IPS-18c (cell line): ENCODE data around the gene LDB2.

Experiments used
- H3K4me3 ChIP-seq: 2 replicates; pipeline ENCODE4 v1.7.0; 2013; ENCODE audit warnings: low read depth, mild to moderate bottlenecking, low read length, moderate library complexity; ENCODE audit not compliant: insufficient read depth
- H3K9me3 ChIP-seq: one replicate; pipeline ENCODE4 v1.6.1; 2013; ENCODE audit warnings: mild to moderate bottlenecking, low read length, moderate library complexity; ENCODE audit not compliant: control insufficient read depth, insufficient read depth

The LDB2 gene

DNA sequence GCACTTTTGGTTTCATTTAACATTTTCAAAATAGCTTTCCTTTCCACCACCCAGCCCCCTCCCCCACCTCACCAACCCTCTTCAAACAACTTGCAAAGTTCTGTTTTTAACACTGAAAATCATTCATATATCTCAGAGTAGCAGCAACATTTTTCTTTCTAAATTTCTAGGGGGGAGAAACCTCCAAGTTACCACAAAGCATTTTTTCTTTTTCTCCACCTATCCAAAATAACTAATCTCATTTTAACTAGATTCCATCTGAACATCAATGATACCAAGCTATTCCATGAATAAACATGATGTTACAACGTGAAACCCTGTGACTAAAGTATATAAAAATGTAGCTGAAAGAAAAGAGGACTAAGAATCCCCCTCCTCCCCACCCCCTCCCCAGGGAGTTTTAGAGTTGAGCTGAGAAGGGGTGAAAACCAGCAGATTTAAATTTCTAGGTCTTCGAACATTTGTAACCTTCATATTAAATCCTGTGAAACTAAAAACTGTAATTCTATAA is 5.2 kb downstream of the LDB2 start:
- Histone ChIP-seq H3K4me3 (no peak overlapping the region), H3K9me3 (no peaks in the 10 kb centered on the region)

DNA sequence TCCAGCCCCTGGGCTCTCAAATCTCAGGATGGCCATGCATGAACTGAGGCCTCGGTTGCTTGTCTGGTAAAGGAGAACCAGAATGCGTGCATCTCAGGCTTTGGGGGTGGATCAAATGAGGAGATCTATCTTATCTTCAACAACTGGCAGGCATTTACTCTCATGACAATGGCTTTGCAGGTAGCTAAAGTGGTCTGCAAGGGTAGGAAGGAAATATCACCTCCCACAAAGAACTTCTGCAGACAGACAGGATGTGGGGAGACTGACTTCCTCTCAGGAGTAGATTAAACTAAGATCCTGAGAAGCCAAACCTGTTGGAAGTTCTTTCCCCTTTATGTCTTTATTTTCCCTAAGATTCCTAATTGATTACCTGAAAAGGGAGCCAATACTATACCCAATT is 7.8 kb downstream of the LDB2 start:
- no peaks in the 10 kb centered on the region for H3K9me3 ChIP-seq

DNA sequence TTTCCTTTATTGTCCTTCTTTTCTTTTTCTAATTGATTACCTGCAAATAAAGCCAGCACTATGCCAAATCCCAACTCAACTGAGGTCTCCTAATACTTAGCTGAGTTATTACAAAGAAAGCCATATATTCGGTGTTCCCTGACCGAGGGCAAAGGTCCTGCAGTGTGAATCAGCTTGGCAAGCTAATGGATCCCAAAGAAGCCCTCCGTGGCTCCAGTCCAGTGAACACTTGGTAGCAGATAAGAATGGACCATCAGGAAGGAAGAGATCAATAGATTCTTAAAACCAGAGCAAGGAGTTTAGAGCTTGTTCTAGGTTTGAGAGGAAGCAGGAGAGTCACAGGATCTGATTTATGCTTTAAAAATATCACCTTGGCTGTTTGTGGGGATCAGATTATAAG is 8.5 kb downstream of the LDB2 start:
- Histone ChIP-seq H3K4me3 (no peak overlapping the region), H3K9me3 (no peaks in the 10 kb centered on the region)

More for the DNA sequence above, 7.8 kb downstream of the LDB2 start:
- H3K4me3 ChIP-seq: no peak overlapping the region

DNA sequence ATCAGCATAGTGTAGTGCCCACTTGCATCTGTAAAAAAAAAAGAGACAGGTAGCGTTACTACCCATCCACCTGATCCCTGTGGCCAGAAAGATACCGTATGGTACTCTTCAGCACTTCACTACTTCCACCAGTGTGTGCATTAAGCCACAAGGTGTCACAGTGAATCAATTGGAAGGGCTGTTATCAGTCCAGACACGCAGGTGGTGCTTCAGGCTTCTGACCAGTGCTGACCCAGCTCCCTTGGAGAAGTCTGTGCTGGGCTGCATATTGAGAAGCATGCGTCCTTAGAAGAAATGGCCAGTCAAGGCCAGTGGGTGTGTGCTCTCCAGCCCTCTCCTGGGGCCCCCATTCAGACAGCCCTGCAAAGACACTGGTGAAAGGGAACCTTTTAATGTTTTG is 10.6 kb downstream of the LDB2 start:
- Histone ChIP-seq H3K9me3 (no peaks in the 10 kb centered on the region), H3K4me3 (no peak overlapping the region)

DNA sequence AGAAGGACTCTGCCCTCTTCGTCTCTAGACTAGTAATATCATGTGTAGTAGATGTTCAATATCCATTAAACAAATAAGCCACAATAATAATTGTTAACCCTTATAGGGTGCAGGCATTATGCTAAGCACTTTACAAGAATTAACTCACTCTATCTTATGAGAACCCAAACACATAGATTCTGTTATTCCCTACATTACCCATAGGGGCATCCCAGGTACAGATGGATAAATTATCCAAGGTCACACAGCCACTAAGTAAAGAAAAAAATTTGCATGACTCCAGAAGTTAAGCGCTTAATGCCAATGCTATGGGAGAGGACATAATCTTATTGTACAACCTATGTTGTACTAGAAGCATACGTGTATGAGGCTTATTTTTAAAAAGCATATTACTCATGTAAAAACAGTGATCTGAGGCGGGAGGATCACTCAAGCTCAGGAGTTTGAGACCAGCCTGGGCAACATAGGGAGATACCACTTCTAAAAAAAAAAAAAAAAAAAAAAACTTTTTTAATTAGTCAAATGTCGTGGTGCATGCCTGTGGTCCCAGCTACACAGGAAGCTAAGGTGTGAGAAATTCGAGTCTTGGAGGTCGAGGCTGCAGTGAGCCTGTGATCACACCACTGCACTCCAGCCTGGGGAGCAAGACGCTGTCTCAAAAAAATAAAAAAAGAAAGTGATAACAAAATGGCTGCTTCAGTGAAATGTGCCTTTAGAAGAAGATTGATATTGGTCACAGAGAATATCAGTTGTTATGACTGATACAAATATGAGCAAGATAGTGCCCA is 13.6 kb downstream of the LDB2 start:
- Histone ChIP-seq H3K4me3 (no peak overlapping the region), H3K9me3 (no peaks in the 10 kb centered on the region)

DNA sequence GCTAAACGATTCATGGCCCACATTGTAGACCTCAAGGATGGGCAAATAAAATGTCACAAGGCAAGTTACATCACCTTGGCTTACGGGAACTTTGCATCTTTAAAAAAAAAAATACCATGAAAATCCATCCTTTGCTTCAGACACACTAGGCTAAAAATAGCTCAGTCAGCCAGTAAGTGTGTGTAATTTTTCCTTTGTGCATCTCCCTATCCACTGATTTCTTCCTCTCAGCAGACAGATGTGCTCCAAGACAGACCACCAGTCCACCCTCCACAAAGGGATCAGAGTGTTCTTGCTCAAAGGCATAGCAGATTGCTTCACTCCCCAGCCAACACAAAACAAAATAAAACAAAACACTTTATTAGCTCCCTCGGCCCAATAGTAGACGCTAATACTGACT is 14.6 kb downstream of the LDB2 start:
- H3K4me3 ChIP-seq: no peak overlapping the region
- H3K9me3 ChIP-seq: no peaks in the 10 kb centered on the region

DNA sequence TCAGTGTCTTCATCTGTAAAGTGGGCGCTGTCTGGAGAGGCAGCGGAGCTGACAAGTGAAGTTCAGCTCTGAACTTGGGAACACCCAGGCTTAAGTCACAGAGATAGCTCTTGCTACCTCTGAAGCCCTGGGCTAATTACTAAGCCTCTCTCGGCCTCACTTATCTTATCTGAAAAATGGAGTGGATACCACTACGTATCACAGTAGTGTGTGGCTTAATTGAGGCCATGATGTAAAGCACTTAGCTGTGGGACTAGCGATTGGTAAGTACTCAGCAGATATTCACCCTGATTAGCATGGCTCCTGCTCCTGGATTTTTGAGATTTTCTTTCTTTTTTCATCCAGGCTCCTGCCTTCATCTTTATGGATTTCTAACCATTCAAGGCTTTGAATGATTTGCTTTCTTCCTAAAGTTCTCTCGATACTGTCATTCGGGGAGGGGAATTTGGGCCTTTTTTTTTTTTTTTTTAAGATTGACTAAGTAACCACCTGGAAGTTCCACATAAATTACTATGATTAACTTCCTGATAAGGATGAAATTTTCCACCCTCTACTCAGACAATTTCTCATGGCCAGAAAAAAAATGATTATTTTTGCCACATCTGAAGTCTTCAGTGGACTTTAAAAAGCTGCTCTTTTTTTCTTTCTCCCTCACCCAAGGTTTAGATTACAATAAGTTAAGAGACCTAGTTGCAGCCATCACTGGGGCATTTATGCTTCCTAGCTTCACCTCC is 17.1 kb downstream of the LDB2 start:
- Histone ChIP-seq H3K4me3 (no peak overlapping the region), H3K9me3 (no peaks in the 10 kb centered on the region)

DNA sequence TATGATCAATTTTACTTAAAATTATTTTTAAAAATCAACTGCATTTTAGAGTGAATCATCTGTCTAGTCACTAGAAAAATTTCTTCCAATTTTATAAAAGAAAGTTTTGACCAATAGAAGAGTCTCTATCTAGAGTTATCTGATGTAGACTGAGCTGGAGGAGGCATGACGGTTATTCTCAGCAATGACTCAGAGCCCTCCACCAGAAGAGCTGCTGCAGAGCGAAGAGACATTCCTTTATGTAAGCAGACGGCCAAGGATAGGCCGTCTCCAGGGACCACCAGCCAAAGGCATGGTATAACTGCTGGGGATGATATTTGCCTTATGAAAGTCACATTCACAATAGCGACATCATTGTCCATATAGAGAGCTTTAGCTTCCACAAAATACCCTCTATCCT is 23.0 kb downstream of the LDB2 start:
- Histone ChIP-seq H3K4me3 (no peak overlapping the region), H3K9me3 (no peaks in the 10 kb centered on the region)

DNA sequence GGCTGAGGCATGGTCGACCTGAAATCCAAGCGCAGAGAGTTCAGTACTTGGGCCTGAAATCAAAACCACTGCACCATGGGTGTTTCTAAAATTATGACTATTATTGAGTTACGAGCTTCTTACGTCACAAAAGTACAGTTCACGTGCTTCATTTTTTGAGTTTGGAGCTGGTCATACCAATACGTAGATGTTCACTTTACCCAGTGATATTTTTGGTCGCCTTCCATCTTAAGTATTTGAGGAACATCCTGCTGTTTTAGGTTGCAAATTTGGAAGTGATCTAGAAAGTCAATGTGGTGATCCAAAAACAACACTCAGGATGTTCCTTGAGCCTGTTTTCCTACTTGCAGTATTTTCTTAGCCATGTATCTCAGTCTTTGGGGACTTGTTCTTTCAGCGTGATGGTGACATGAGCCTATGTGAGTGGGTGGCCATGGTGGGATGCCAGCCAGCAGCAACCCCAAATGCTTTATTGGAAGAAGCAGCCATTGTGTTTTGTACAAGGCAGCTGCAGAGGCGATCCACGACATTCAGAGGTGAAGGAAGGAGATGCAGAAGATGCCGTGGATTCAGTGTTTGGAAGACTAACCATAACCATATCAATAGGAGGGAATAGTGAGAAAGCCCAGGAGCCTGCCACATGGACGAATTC is 28.7 kb downstream of the LDB2 start:
- H3K9me3 ChIP-seq: no peaks in the 10 kb centered on the region
- no peak overlapping the region; the same call in 1 of the 2 replicates for H3K4me3 ChIP-seq

DNA sequence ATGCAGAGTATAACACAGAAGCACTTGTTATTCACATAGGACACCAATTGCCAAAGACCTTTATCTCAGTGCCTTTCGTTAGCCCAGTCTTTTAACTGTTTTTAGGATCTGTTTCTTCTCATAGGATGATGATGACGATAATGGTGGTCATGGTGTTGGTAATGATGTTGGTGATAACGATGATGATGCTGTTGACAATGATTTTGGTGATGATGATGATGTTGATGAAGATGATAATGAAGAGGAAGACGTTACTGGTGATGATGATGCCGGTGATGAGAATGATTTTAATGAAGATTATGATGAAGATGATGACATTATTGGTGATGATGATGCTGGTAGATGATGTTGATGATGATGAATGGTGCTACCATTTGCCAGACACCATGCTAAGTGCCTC is 29.8 kb downstream of the LDB2 start:
- Histone ChIP-seq H3K9me3 (no peaks in the 10 kb centered on the region), H3K4me3 (no peak overlapping the region)

DNA sequence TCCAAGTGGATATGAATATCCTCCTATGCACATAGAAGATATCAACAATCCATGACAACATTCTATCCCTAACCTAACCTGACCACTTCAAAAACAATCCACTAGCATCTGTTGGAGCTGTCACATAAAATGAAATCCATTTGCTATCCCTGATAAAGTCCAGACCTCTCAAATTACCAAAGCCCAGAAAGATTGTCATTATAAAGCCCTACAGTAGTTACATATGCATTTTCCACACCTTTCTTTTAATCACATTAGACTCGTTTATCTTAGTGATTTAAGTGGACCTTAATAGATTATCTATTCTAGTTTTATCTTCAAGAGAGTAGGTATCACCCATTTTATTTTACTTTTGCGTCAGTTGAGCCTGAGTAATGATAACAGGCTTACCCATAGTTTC is 30.6 kb downstream of the LDB2 start:
- H3K4me3 ChIP-seq: no peak overlapping the region
- no peaks in the 10 kb centered on the region for H3K9me3 ChIP-seq

DNA sequence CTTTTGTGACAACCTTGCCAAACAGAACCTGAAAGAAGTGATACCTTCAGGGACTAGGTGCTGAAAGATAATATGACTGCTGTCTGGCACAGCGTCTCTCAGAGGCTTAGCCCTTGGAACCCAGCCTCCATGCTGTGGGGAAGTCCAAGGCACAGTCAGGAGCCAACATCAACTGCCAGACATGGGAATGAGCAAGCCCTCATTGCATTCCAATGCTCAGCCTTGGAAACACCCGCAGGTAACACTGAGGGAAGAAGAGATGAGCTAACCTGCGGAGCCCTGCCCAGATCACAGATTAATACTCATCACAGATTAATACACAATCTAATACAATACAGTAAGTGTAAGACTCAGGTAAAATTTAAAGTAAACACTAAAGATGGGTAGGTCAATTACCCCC is 31.5 kb downstream of the LDB2 start:
- no peaks in the 10 kb centered on the region for H3K9me3 ChIP-seq

DNA sequence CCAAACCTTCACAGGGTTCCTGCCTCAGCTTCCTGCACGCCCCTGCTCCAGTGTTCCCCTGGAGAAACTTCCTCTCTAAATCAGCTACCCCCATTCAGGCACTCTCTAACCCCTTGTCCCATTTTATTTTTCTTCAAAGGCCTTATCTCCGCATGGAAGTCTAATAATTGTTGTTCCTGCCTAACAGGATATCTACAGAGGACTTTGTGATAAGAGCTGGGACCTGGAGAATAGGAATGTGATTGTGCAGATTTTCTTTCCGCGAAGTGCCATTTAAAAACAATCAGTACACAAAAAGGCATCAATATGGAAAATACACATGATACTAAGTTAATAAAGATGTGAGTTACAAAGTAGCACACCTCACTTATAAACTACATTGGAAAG is 32.6 kb downstream of the LDB2 start:
- Histone ChIP-seq H3K4me3 (no peak overlapping the region), H3K9me3 (no peaks in the 10 kb centered on the region)

More for the DNA sequence above, 31.5 kb downstream of the LDB2 start:
- no peak overlapping the region for H3K4me3 ChIP-seq

DNA sequence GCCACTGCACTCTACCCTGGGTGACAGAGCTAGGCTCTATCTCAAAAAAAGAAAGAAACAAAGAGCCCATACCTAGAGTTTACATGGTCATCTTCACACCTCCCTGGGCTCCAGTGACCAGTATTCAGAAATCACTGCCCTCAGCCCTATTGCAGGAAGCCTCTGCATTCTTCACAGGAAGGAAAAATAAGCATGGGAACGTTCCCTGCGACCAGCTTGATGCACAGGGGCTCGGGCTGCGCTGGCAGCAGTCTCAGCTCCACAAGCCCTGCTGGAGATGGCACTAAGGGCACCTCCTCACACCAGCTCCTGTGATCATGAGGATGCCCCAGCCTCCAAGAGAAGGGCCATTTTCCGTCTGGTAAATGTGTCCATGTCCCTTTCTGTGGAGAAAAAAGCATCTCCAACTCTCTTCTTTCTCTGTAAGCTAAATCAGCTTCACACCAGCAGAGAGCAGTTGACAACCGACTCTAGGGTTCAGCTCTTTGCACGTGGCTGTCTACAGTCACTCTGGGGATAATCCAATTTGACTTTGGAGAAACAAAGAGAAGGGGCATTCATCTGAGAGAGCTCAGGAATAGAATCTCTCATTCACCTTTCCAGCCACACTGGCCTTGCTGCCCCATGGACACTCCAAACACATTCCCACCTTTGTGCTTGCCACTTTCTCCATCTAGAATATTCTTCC is 33.1 kb downstream of the LDB2 start:
- Histone ChIP-seq H3K9me3 (no peaks in the 10 kb centered on the region), H3K4me3 (no peak overlapping the region)

DNA sequence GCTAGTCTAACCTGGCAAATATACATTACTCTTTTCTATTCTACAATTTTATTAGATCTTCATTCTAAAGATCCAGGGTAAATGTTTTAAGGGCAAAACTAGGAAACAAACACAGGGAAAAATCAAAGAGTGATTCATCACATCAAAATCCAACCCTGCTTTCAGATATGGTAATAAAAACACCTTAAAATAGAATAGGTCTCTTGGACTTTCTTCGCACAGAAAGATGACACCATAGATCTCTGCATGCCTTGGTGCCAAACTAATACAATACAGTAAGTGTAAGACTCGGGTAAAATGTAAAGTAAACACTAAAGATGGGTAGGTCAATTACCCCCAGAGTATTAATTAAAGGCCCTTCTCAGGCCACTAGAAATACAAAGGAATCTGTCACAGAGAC is 34.2 kb downstream of the LDB2 start:
- Histone ChIP-seq H3K4me3 (no peak overlapping the region), H3K9me3 (no peaks in the 10 kb centered on the region)

DNA sequence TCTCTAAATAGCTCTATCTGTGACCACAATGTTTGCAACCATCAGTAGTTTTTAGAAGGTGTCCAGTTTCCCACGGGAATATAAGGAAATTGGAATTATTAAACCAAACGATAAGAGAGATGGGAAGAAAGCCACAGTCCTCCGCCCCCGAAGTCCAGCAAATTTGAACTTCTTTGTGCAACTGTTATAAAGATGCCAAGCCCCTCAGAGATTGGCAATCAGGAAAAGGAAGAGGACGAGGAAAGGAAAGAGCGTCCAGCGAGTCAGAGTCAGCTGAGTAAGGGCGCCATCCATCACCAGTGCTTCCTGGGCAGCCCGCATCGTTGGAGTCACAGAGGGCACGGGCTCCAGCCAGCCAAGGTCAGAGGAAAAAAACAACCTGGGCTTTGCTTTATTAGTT is 35.7 kb downstream of the LDB2 start:
- no peaks in the 10 kb centered on the region for H3K9me3 ChIP-seq
- H3K4me3 ChIP-seq: no peak overlapping the region

DNA sequence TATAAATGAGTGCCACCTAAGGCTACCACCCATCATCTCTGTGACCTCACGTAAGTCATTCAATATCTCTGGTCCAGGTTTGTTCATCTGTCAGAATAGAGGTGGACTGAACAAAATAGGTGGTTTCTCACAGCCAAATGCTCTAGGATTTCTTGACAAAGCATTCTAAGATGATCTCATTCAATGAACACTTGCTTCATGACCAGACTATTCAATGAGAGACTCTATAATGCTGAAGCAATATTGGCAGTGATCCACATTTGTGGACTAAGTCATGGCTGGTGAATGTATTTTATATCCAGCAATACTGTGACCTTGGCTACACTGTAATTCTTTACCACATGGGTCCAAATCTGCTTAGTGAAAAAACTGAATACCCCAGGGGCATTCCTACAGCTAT is 37.9 kb downstream of the LDB2 start:
- Histone ChIP-seq H3K4me3 (no peak overlapping the region), H3K9me3 (no peaks in the 10 kb centered on the region)
